WI38 (cell line): ENCODE results near the gene CPE.

Source experiments
- H3K4me3 ChIP-seq: 2 replicates; pipeline ENCODE4 v1.5.1; 2011; ENCODE audit warnings: low read depth, mild to moderate bottlenecking, control low read depth, low read length
- TF ChIP-seq, protein P1 (sequence below): IDR thresholded peaks from 2 replicates; pipeline ENCODE4 v1.5.1; 2012; ENCODE audit warnings: low read depth, mild to moderate bottlenecking, control low read depth, low read length

CPE gene

DNA sequence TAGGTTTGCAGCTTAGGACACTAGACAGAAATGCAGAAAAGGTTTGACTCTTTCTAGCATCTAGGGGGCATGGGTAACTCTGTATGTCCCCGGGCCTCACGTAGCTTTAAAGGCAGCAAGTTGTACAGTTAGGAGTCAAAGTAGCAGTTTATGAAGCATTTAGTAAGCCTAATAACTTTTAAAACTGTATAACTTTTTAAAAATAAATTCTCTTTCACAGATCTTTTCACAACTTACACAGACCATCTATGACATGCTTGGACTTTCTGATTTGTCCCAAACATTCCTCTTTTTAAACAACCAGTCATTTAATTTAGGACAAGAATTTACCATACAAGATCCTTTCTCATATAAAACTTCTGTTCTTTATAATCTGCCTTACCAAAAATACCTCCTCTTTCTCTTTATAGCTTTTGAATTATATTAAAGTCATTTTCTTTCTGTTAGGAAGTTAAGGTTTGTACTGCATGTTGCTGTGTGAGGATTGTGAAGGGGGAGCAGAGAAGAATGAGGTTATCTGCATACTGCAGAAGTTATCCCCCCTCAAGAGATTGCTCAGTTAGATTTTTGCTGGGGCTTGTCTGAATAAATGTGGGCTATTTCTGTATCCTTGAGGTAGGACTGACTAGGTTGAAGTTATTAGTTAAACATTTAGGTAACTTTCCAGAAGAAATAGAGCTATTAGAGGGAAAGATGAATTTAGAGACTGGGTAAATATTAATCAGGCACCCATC lies 94.3 kb downstream of the CPE start:
- TF ChIP-seq, protein P1, sequence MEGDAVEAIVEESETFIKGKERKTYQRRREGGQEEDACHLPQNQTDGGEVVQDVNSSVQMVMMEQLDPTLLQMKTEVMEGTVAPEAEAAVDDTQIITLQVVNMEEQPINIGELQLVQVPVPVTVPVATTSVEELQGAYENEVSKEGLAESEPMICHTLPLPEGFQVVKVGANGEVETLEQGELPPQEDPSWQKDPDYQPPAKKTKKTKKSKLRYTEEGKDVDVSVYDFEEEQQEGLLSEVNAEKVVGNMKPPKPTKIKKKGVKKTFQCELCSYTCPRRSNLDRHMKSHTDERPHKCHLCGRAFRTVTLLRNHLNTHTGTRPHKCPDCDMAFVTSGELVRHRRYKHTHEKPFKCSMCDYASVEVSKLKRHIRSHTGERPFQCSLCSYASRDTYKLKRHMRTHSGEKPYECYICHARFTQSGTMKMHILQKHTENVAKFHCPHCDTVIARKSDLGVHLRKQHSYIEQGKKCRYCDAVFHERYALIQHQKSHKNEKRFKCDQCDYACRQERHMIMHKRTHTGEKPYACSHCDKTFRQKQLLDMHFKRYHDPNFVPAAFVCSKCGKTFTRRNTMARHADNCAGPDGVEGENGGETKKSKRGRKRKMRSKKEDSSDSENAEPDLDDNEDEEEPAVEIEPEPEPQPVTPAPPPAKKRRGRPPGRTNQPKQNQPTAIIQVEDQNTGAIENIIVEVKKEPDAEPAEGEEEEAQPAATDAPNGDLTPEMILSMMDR: no peak
- H3K4me3 ChIP-seq: no peak overlapping the region

DNA sequence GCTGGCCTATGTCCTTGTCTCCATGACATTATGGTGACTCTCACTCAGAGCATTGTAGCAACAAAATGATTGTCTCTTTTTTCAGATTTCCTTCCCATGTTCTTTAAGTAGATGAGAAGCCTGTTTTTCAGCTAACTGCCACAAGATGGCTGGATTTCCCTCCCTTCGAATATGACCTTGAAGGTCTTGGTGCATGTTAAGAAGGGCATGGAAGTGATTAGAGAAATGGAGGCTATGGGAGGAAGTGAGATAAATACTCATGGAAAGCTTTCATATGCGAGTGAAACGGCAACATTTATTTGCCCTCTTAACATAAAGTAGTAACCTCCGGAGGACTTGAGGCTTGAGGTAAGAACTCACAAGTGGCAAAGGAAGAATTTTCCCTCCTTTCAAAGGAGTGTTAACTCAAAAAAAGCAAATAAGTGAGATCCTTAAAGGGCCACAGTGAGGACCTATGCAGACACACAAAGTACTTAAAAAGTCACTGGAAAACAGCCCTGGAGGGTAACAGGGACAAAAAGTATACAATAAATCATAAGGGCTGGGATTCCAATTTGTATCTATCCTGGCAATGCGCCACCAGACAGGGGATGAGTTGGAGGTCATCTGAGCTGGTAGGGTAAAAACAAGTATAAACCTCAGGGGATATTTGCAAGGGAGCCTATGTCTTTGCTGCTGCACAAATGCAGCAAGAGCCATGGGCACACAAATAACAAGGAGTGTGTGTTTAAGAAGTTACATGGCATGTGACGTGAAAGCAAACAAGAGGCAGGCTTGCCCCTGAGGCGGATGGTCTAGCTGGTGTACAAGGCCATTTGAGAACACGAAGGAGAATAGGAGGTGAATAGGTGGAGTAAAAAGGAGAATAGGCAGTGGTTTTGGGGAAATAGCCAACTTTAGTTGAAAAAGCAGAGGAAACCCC lies 96.2 kb downstream of the CPE start:
- TF ChIP-seq, protein P1: no peak
- no peak overlapping the region for H3K4me3 ChIP-seq

GRCh38 chr4:165475706-165476070 lies 96.9 kb downstream of the CPE start:
- H3K4me3 ChIP-seq: no peak overlapping the region
- TF ChIP-seq, protein P1: no peak

DNA sequence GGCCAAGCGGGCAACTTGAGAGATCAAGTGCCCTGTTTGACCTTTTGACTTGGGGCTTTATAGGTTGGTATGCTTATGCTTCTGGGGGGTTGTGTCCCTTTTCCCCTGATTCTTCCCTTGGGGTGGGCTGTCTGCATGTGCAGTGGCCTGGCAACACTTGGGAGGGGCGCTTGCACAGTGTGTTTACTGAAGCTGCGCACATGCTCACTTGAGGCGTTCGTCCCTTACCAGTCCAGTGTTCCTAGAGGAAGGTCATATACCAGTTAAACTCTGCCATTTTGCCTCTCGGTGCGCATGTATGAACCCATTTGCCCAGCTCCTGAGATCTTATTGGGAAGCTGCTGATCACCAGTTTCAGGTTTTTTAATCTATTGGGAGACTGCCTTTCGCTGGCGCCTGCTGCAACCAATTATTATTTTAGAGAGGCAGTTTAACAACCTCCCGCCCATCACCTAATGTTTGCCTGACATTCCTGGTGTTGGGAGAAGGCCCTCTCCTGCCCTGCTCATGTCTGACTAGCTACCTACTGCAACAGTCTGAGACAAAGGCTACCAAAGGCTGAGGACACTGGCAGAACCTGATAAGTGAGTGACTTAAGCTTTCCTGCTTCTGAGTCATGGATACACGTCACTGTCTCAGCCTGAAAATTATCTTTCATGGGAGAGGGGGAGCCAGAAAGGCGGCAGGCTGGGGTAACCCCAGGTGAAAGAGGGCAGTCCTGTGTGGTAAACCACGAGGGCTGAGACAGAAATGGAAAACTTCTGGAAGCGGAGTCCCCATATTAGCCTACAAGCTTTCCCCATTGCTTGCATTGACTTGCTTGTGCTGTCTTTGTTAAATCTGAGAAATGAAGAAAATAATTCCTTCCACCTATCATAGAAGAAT lies 97.6 kb downstream of the CPE start:
- TF ChIP-seq, protein P1: no peak
- H3K4me3 ChIP-seq: no peak overlapping the region

DNA sequence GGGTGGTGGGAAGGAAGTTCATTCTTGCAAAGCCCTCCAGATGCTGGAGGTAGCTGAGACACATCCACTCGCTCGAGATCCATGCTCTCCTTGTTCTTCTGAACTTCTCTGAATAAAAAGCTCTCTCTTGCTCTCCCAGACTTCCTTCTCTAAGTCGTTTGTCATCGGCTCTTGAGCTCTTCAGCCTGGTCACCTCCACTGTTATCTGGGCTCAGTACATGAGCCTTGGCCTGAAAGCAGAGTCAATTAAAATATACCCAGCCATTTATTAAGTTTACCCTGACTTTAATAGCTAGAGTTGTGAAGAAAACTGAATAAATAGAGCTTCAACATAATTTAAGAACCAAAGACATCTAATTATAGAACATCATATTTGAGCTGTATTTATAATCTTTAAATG lies 99.0 kb downstream of the CPE start:
- H3K4me3 ChIP-seq: no peak overlapping the region
- TF ChIP-seq, protein P1: no peak

DNA sequence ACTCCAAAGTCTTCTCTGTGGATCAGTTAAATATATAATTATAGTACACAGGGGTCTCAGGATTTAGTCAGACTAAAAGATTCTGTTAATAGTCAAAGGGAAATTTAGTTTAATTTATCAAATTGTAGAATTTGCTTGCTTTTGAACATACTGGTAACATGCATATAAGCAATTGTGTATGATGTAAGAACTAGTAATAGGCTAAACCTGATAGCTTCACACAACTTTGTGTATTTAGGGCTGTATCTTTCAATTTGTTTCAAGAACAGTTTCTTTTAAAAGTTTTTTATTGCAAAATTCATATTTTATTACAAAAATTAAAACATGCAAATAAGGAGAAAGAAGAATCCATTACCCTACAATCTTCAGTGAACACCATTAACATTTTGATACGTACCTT lies 99.5 kb downstream of the CPE start:
- TF ChIP-seq, protein P1: no peak
- H3K4me3 ChIP-seq: no peak overlapping the region
